Adrenal gland (tissue), 19 donors: ENCODE data around the gene AHNAK. TPM values are rescaled to one million over a fixed set of nuclear protein-coding genes. Genes with fewer than 3 reads are reported as not detected.

Source experiments
- DNase-seq, 7 donors: peaks; one replicate each; pipeline ENCODE4 v3.0.0-alpha.2; 2019 to 2020
- H3K27ac ChIP-seq, 5 donors: fragments of 200-600 bp; sonication (generic) in 4 of 5; 1 replicate in 3 of 5; 2 replicates in 2 of 5; pipeline versions ENCODE4 v1.5.1 to v1.8.0; 2016 to 2020; ENCODE audit warnings: mild to moderate bottlenecking in 1 of 5
- H3K27me3 ChIP-seq: fragments of 200-600 bp; 2 replicates; pipeline ENCODE4 v1.8.0; 2021
- H3K36me3 ChIP-seq, 2 donors: fragments of 200-600 bp; replicated peaks in 1 of 2; 1 replicate in 1 of 2; 2 replicates in 1 of 2; pipeline versions ENCODE4 v1.5.1 to v1.8.0; 2018 to 2022
- H3K4me1 ChIP-seq, 2 donors: fragments of 200-600 bp; replicated peaks in 1 of 2; 1 replicate in 1 of 2; 2 replicates in 1 of 2; pipeline versions ENCODE4 v1.5.1 to v1.8.0; 2018 to 2021
- H3K4me3 ChIP-seq, 4 donors: fragments of 200-600 bp; sonication (generic) in 3 of 4; one replicate each; pipeline ENCODE4 v1.5.1; 2016 to 2018
- H3K9me3 ChIP-seq, 3 donors: fragments of 200-600 bp; sonication (generic) in 1 of 3; replicated peaks in 1 of 3; 1 replicate in 2 of 3; 2 replicates in 1 of 3; pipeline versions ENCODE4 v1.5.1 to v1.8.0; 2016 to 2021
- POLR2A ChIP-seq, 2 donors: fragments of 450-650 bp; IDR thresholded peaks; one replicate each; pipeline ENCODE4 v1.6.1; 2017; ENCODE audit warnings: antibody characterized with exemption in 2 of 2, mild to moderate bottlenecking in 2 of 2, moderate library complexity in 1 of 2
- WGBS, 4 donors: extraction: QIAGEN DNeasy Blood & Tissue Kit in 2 of 4; methylation state at CpG; one replicate each; pipeline versions ENCODE4 v1.1.5 to v1.1.7; 2013 to 2017; 5-methylcytosine and 5-hydroxymethylcytosine counted together
- intact Hi-C, 2 donors: fragments of 100-400 bp; cut with DNase I; formaldehyde crosslinking; loops; one replicate each; pipeline versions ENCODE4 v1.14.1 to v1.15.0; 2022 to 2023
- long read RNA-seq, 10 donors: library from polyadenylated mRNA in 3 of 10; unstranded in 2 of 10; stranded (forward) in 1 of 10; transcript quantifications; one replicate each; pipeline ENCODE4 v2.0.0 and lab custom pipeline, GENCODE V29; 2021 to 2026
- polyA plus RNA-seq, 3 donors: library from polyadenylated mRNA; stranded (reverse); fragments of 200-250 nt in 2 of 3; fragments of 350-450 nt in 1 of 3; fragmentation: Illumina TruSeq in 1 of 3; extraction: RNeasy Lipid Tissue Mini Kit (QIAGEN cat#74804) in 1 of 3; gene quantifications; one replicate each; pipeline ENCODE4 v1.2.3, GENCODE V29; 2013 to 2014
- total RNA-seq, 9 donors: library from RNA; depleted of rRNA in 4 of 9; stranded (reverse); fragments of >200 nt in 4 of 9; fragments of 120-200 nt in 1 of 9; fragmentation: NEBNext Ultra II Directional in 1 of 9; extraction: Animal tissue kit (Norgen Biotek cat#: 25700) in 1 of 9; gene quantifications; one replicate each; pipeline versions ENCODE4 v1.1.0 to v1.2.4, GENCODE V29; 2013 to 2023
- TF ChIP-seq, protein P1 (sequence below), 6 experiments: fragments of 450-650 bp in 4 of 6; fragments of 200-600 bp in 2 of 6; sonication (generic) in 1 of 6; IDR thresholded peaks; 1 replicate in 5 of 6; 2 replicates in 1 of 6; pipeline versions ENCODE4 v1.5.1 to v1.8.0; 2016 to 2021; ENCODE audit warnings: antibody characterized with exemption in 6 of 6, mild to moderate bottlenecking in 2 of 6, moderate library complexity in 1 of 6
- donor health status: healthy with polysubstance abuse.
- donor health status: Bipolar disorder and iron deficiency.
- donor health status: DM: yes; HTN: yes; CAD: no.
- donor health status: DM: no; HTN: no; CAD: no.
- donor health status: DM: no; HTN: no; CAD: no.
- donor health status: DM: yes; HTN: yes; CAD: no.

The AHNAK gene, protein sequence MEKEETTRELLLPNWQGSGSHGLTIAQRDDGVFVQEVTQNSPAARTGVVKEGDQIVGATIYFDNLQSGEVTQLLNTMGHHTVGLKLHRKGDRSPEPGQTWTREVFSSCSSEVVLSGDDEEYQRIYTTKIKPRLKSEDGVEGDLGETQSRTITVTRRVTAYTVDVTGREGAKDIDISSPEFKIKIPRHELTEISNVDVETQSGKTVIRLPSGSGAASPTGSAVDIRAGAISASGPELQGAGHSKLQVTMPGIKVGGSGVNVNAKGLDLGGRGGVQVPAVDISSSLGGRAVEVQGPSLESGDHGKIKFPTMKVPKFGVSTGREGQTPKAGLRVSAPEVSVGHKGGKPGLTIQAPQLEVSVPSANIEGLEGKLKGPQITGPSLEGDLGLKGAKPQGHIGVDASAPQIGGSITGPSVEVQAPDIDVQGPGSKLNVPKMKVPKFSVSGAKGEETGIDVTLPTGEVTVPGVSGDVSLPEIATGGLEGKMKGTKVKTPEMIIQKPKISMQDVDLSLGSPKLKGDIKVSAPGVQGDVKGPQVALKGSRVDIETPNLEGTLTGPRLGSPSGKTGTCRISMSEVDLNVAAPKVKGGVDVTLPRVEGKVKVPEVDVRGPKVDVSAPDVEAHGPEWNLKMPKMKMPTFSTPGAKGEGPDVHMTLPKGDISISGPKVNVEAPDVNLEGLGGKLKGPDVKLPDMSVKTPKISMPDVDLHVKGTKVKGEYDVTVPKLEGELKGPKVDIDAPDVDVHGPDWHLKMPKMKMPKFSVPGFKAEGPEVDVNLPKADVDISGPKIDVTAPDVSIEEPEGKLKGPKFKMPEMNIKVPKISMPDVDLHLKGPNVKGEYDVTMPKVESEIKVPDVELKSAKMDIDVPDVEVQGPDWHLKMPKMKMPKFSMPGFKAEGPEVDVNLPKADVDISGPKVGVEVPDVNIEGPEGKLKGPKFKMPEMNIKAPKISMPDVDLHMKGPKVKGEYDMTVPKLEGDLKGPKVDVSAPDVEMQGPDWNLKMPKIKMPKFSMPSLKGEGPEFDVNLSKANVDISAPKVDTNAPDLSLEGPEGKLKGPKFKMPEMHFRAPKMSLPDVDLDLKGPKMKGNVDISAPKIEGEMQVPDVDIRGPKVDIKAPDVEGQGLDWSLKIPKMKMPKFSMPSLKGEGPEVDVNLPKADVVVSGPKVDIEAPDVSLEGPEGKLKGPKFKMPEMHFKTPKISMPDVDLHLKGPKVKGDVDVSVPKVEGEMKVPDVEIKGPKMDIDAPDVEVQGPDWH (N-terminal part only)
- total RNA-seq: 100 to 1,000 TPM in 8 of 9 donors, 10 to 100 TPM in 1; 54.2 to 307 (median 195) TPM
- polyA plus RNA-seq: 10 to 100 TPM; 32.0 to 35.4 (median 32.7) TPM
- long read RNA-seq, donor 1, full-length matches to known transcripts: 2 of 2 reads
- long read RNA-seq, donor 1, partial matches to known transcripts: 0 of 2 reads
- long read RNA-seq, donor 1, other reads (novel, unspliced or antisense): 0 of 2 reads
- long read RNA-seq, donor 2, full-length matches to known transcripts: 1 of 1 reads
- long read RNA-seq, donor 2, partial matches to known transcripts: 0 of 1 reads
- long read RNA-seq, donor 2, other reads (novel, unspliced or antisense): 0 of 1 reads
- long read RNA-seq, donor 3, partial matches to known transcripts: 16 of 16 reads
- long read RNA-seq, donor 3, other reads (novel, unspliced or antisense): 0 of 16 reads
- long read RNA-seq, donor 4, full-length matches to known transcripts: 5 of 12 reads
- long read RNA-seq, donor 4, partial matches to known transcripts: 1 of 12 reads
- long read RNA-seq, donor 4, other reads (novel, unspliced or antisense): 6 of 12 reads
- long read RNA-seq, donor 5, full-length matches to known transcripts: 7 of 15 reads
- long read RNA-seq, donor 5, partial matches to known transcripts: 0 of 15 reads
- long read RNA-seq, donor 5, other reads (novel, unspliced or antisense): 8 of 15 reads
- long read RNA-seq, donor 6, full-length matches to known transcripts: 18 of 25 reads
- long read RNA-seq, donor 6, partial matches to known transcripts: 0 of 25 reads
- long read RNA-seq, donor 6, other reads (novel, unspliced or antisense): 7 of 25 reads
- long read RNA-seq, donor 7, full-length matches to known transcripts: 3 of 3 reads
- long read RNA-seq, donor 7, partial matches to known transcripts: 0 of 3 reads
- long read RNA-seq, donor 7, other reads (novel, unspliced or antisense): 0 of 3 reads
- long read RNA-seq, donor 8, full-length matches to known transcripts: 6 of 6 reads
- long read RNA-seq, donor 8, partial matches to known transcripts: 0 of 6 reads
- long read RNA-seq, donor 8, other reads (novel, unspliced or antisense): 0 of 6 reads
- long read RNA-seq, donor 9, full-length matches to known transcripts: 2 of 2 reads
- long read RNA-seq, donor 9, partial matches to known transcripts: 0 of 2 reads
- long read RNA-seq, donor 9, other reads (novel, unspliced or antisense): 0 of 2 reads
- long read RNA-seq, donor 10, full-length matches to known transcripts: 2 of 2 reads
- long read RNA-seq, donor 10, partial matches to known transcripts: 0 of 2 reads
- long read RNA-seq, donor 10, other reads (novel, unspliced or antisense): 0 of 2 reads

DNA sequence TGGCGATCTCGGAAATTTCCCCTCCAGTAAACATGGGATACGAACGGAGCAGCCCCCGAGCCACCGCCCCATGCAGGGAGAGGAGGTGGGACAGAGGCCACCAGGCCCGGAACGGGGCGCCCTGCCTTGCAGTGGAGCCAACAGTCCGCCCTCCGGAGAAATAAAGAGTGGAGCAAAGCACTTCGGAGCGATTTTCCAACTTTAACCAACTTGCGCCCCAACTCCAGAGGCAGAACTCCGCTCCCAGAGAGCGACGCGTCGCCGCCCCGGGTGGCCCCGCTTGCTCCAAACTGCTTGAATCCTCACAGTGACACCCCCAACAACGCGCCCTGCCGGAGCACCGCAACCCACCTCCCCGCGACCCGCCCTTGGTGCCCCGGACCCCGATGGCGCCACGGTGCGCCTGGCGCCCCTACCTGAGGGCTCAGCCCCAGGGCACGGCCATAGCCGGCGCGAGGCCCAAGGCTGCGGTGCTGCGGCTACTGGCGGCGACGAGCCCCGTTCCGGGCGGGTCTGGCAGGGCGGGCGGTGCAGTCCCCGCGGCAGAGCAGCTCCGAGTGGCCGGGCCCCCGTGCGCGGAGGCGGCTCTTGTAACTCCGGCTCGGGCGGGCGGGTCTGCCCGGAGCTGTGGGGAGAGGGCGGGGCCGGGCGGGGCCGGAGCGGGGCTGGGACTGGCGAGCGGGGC lies at the start of gene AHNAK:
AHNAK (minus strand) TSS at position 563 of the 685 bp plus-strand sequence. CDS start 10,708 bp downstream, outside the sequence.
- H3K27ac ChIP-seq: peak within 1 kb of the TSS in 4 of 5 donors; percentile 78 to 96 (median 86)
- H3K36me3 ChIP-seq: no peaks in the 10 kb centered on the region
- no peaks in the 10 kb centered on the region for H3K9me3 ChIP-seq
- H3K4me3 ChIP-seq: peak within 1 kb of the TSS; percentile 7 to 95 (median 76)
- H3K27me3 ChIP-seq: no peaks in the 10 kb centered on the region
- peaks cover 29 to 54% of the 10 kb centered on the region in 2 donors for H3K4me1 ChIP-seq
- TF ChIP-seq, protein P1, sequence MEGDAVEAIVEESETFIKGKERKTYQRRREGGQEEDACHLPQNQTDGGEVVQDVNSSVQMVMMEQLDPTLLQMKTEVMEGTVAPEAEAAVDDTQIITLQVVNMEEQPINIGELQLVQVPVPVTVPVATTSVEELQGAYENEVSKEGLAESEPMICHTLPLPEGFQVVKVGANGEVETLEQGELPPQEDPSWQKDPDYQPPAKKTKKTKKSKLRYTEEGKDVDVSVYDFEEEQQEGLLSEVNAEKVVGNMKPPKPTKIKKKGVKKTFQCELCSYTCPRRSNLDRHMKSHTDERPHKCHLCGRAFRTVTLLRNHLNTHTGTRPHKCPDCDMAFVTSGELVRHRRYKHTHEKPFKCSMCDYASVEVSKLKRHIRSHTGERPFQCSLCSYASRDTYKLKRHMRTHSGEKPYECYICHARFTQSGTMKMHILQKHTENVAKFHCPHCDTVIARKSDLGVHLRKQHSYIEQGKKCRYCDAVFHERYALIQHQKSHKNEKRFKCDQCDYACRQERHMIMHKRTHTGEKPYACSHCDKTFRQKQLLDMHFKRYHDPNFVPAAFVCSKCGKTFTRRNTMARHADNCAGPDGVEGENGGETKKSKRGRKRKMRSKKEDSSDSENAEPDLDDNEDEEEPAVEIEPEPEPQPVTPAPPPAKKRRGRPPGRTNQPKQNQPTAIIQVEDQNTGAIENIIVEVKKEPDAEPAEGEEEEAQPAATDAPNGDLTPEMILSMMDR (IDR thresholded peaks at IDR 0.05): peak in 2 of 6 experiments; percentile 1 to 11
- TF ChIP-seq POLR2A (IDR thresholded peaks at IDR 0.05): peak; percentile 57 to 90
- intact Hi-C loops: no loop called here
- DNase-seq: peak; percentile 64 to 87 (median 82)
- 0 to 1% (median 0%) methylated on average over 14 to 69 of the region's 69 CpGs for WGBS, 4 donors

DNA sequence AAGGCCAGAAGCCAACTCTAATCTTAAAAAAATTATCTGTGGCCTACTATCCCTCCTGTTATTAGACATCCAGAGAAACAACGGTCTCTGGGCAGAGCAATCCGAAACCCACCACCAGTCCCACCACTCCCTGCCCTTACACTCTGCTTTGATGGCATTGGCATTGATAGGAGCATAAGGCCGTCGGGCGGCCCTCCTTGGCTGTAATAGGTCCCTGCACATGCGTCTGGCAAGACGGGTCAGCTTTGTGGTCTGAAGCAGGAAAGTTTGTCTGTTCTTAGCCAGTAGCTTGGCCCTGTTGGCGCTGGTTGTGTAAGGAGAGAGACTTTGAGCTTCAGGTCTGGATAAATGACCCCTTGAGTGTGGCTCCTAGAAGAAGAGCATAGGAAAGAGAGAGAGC lies 48.5 kb upstream of the AHNAK start:
- Histone ChIP-seq H3K4me3 (no peak overlapping the region), H3K27ac (no peak overlapping the region), H3K27me3 (no peaks in the 10 kb centered on the region), H3K36me3 (peaks cover 0 to 51% of the 10 kb centered on the region in 2 donors), H3K9me3 (no peaks in the 10 kb centered on the region), H3K4me1 (peaks cover 24 to 42% of the 10 kb centered on the region in 2 donors)
- no peak for DNase-seq
- no peak for TF ChIP-seq POLR2A (IDR thresholded peaks at IDR 0.05)
- TF ChIP-seq, protein P1 (IDR thresholded peaks at IDR 0.05): no peak
- intact Hi-C loops: no loop called here
- WGBS, 4 donors: 74 to 93% (median 88%) methylated on average over 8 of the region's 8 CpGs
